CD14-positive monocyte (primary cell): ENCODE results near the gene TRIM74. TPM values are rescaled to one million over a fixed set of nuclear protein-coding genes. Genes with fewer than 3 reads are reported as not detected.
"Not testable (repeated sequence)": the region's sequence is repeated elsewhere in the genome, so short reads cannot be mapped to it uniquely, and the experiment has no call there.

Experiments used
- DNase-seq, 3 donors: peaks; one replicate each; pipeline ENCODE4 v3.0.0-alpha.2; 2011 to 2022
- H2AFZ ChIP-seq: 2 replicates; pipeline ENCODE4 v1.6.0; 2012; ENCODE audit warnings: mild to moderate bottlenecking, low read depth, low read length, inconsistent platforms; ENCODE audit not compliant: insufficient read depth, poor library complexity, severe bottlenecking
- H3K27ac ChIP-seq, 2 donors: 1 replicate in 1 of 2; 2 replicates in 1 of 2; pipeline ENCODE4 v1.5.1; 2012 to 2013; ENCODE audit warnings: low read length in 2 of 2, control low read depth in 1 of 2, inconsistent platforms in 1 of 2, low read depth in 1 of 2, mild to moderate bottlenecking in 1 of 2
- H3K27me3 ChIP-seq, 2 donors: one replicate each; pipeline versions ENCODE4 v1.6.0 to v1.6.1; 2011 to 2013; ENCODE audit warnings: low read length in 2 of 2; ENCODE audit not compliant: control insufficient read depth in 2 of 2, insufficient read depth in 2 of 2
- H3K36me3 ChIP-seq, 2 donors: replicated peaks in 1 of 2; 1 replicate in 1 of 2; 2 replicates in 1 of 2; pipeline versions ENCODE4 v1.5.1 to v1.6.1; 2012 to 2013; ENCODE audit warnings: low read length in 2 of 2, control low read depth in 1 of 2, inconsistent platforms in 1 of 2, mild to moderate bottlenecking in 1 of 2; ENCODE audit not compliant: insufficient read depth in 2 of 2, control insufficient read depth in 1 of 2
- H3K4me1 ChIP-seq, 2 donors: 1 replicate in 1 of 2; 2 replicates in 1 of 2; pipeline versions ENCODE4 v1.5.1 to v1.6.1; 2012 to 2013; ENCODE audit warnings: low read length in 2 of 2, control low read depth in 1 of 2, inconsistent platforms in 1 of 2, mild to moderate bottlenecking in 1 of 2, moderate library complexity in 1 of 2; ENCODE audit not compliant: insufficient read depth in 2 of 2, control insufficient read depth in 1 of 2
- H3K4me2 ChIP-seq: replicated peaks from 2 replicates; pipeline ENCODE3; 2012; ENCODE audit warnings: low read length, moderate library complexity, mild to moderate bottlenecking; ENCODE audit not compliant: poor library complexity, severe bottlenecking; ENCODE audit errors: extremely low read depth
- H3K4me3 ChIP-seq, 3 experiments: fragments of 200-600 bp in 1 of 3; sonication (generic) in 1 of 3; replicated peaks in 1 of 3; 1 replicate in 2 of 3; 2 replicates in 1 of 3; pipeline ENCODE4 v1.5.1; 2011 to 2013; ENCODE audit warnings: low read length in 3 of 3, mild to moderate bottlenecking in 3 of 3, control low read depth in 2 of 3, low read depth in 2 of 3, inconsistent platforms in 1 of 3, moderate library complexity in 1 of 3
- H3K79me2 ChIP-seq: 2 replicates; pipeline ENCODE4 v1.6.0; 2012; ENCODE audit warnings: mild to moderate bottlenecking, control low read depth, inconsistent platforms, low read length, moderate library complexity; ENCODE audit not compliant: insufficient read depth
- H3K9ac ChIP-seq: 2 replicates; pipeline ENCODE4 v1.6.0; 2017; ENCODE audit warnings: low read length, mild to moderate bottlenecking; ENCODE audit not compliant: insufficient read depth, poor library complexity, severe bottlenecking
- H3K9me3 ChIP-seq, 2 donors: replicated peaks in 1 of 2; 1 replicate in 1 of 2; 2 replicates in 1 of 2; pipeline versions ENCODE4 v1.5.1 to v1.6.1; 2012 to 2013; ENCODE audit warnings: low read length in 2 of 2, control low read depth in 1 of 2; ENCODE audit not compliant: control insufficient read depth in 1 of 2, insufficient read depth in 1 of 2
- H4K20me1 ChIP-seq: 2 replicates; pipeline ENCODE4 v1.6.0; 2012; ENCODE audit warnings: mild to moderate bottlenecking, low read length, control low read depth, moderate library complexity; ENCODE audit not compliant: insufficient read depth
- H3K27ac Mint-ChIP-seq, 7 donors: one replicate each; pipeline ENCODE4 v1.8.0; 2020; ENCODE audit warnings: mild to moderate bottlenecking in 7 of 7, mixed read lengths in 7 of 7, moderate library complexity in 6 of 7, inconsistent platforms in 2 of 7
- H3K27me3 Mint-ChIP-seq, 3 donors: one replicate each; pipeline ENCODE4 v1.8.0; 2021 to 2022; ENCODE audit warnings: low read depth in 3 of 3, mild to moderate bottlenecking in 3 of 3, mixed read lengths in 3 of 3, moderate library complexity in 3 of 3, inconsistent platforms in 1 of 3
- H3K36me3 Mint-ChIP-seq, 2 donors: one replicate each; pipeline ENCODE4 v1.8.0; 2020; ENCODE audit warnings: mixed read lengths in 2 of 2, inconsistent platforms in 1 of 2, mild to moderate bottlenecking in 1 of 2
- H3K4me1 Mint-ChIP-seq: one replicate; pipeline ENCODE4 v1.8.0; 2020; ENCODE audit warnings: mild to moderate bottlenecking, mixed read lengths
- H3K4me3 Mint-ChIP-seq, 2 donors: one replicate each; pipeline ENCODE4 v1.8.0; 2020; ENCODE audit warnings: mild to moderate bottlenecking in 2 of 2, mixed read lengths in 2 of 2, moderate library complexity in 1 of 2
- H3K9me3 Mint-ChIP-seq, 7 donors: one replicate each; pipeline ENCODE4 v1.8.0; 2020 to 2022; ENCODE audit warnings: mixed read lengths in 7 of 7, mild to moderate bottlenecking in 6 of 7, moderate library complexity in 6 of 7, inconsistent platforms in 2 of 7
- WGBS: methylation state at CpG from one replicate; pipeline ENCODE4 v1.1.5; 2013; ENCODE audit warnings: missing lambda C conversion rate; ENCODE audit not compliant: insufficient coverage; 5-methylcytosine and 5-hydroxymethylcytosine counted together
- intact Hi-C, 2 donors: fragments of 100-400 bp; cut with micrococcal nuclease; formaldehyde crosslinking; loops; one replicate each; pipeline versions ENCODE4 v1.15.0 to v1.15.1; 2023
- polyA plus RNA-seq, 3 donors: library from polyadenylated mRNA; depleted of rRNA in 1 of 3; unstranded in 2 of 3; stranded (reverse) in 1 of 3; fragments of 300-500 nt in 2 of 3; fragments of >200 nt in 1 of 3; fragmentation: Illumina TruSeq in 2 of 3; gene quantifications; 1 replicate in 2 of 3; 2 replicates in 1 of 3; pipeline ENCODE4 v1.2.3, GENCODE V29; 2012 to 2021

Gene TRIM74
- polyA plus RNA-seq, 3 donors: 0.08 TPM; not detected in 2

DNA sequence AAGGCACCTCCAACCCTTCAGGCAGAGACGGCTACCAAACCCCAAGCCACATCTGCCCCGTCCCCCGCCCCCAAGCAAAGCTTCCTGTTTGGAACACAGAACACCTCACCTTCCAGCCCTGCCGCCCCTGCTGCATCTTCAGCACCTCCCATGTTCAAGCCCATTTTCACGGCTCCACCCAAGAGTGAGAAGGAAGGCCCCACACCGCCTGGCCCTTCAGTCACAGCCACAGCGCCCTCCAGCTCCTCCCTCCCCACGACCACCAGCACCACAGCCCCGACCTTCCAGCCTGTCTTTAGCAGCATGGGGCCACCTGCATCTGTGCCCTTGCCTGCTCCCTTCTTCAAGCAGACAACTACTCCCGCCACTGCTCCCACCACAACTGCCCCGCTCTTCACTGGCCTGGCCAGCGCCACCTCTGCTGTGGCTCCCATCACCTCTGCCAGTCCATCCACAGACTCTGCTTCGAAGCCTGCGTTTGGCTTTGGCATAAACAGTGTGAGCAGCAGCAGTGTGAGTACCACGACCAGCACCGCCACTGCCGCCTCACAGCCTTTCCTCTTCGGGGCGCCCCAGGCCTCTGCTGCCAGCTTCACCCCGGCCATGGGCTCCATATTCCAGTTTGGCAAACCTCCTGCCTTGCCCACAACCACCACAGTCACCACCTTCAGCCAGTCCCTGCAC, 27.1 kb downstream of the TRIM74 start:
- H3K9ac ChIP-seq, H4K20me1 ChIP-seq, DNase-seq, H3K4me3 ChIP-seq, H2AFZ ChIP-seq, H3K4me2 ChIP-seq, H3K9me3 ChIP-seq, H3K9me3 Mint-ChIP-seq, intact Hi-C loops, H3K79me2 ChIP-seq, H3K27ac ChIP-seq, H3K27me3 ChIP-seq, H3K27me3 Mint-ChIP-seq, H3K27ac Mint-ChIP-seq, H3K4me3 Mint-ChIP-seq: not testable (repeated sequence)
- peaks cover 30 to 52% of the 10 kb centered on the region in 2 donors for H3K36me3 Mint-ChIP-seq
- Histone ChIP-seq H3K36me3 (peaks cover 16 to 31% of the 10 kb centered on the region in 2 donors), H3K4me1 (peaks cover 5 to 10% of the 10 kb centered on the region in 2 donors)
- H3K4me1 Mint-ChIP-seq: peaks cover 10% of the 10 kb centered on the region
- no CpG with 5 or more reads among the region's 20 CpGs for WGBS

DNA sequence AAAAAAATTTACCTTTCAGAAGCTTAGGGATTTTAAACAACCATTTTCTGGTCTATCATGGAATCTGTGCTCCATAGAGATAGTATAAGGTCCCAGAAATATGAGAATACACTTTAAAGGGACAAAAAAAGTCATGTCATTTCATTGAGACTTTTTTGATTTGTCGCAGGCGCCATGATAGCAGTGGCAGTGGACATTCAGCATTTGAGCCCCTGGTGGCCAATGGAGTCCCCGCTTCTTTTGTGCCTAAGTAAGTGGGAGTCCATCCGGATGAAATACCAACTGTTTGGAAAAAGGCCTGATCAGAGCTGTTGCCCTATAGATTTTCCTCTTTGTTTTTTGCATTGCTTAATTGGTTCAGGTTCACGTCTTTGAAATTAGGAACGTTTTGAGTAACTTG, 41.0 kb downstream of the TRIM74 start:
- H3K4me3 Mint-ChIP-seq, DNase-seq, H3K4me2 ChIP-seq, H3K27me3 ChIP-seq, H3K27ac ChIP-seq, H3K9ac ChIP-seq, H3K9me3 ChIP-seq, H3K27me3 Mint-ChIP-seq, H4K20me1 ChIP-seq, H2AFZ ChIP-seq, H3K9me3 Mint-ChIP-seq, H3K4me3 ChIP-seq: not testable (repeated sequence)
- peaks cover 14 to 17% of the 10 kb centered on the region in 2 donors for H3K4me1 ChIP-seq
- peaks cover 33% of the 10 kb centered on the region for H3K79me2 ChIP-seq
- H3K4me1 Mint-ChIP-seq: peaks cover 10% of the 10 kb centered on the region
- WGBS: 100% methylated on average over 4 of the region's 6 CpGs
- H3K36me3 Mint-ChIP-seq: peaks cover 52 to 62% of the 10 kb centered on the region in 2 donors
- peak overlapping the region in 1 of 7 donors; percentile 63 for H3K27ac Mint-ChIP-seq
- peaks cover 47 to 57% of the 10 kb centered on the region in 2 donors for H3K36me3 ChIP-seq
- intact Hi-C loops: loop anchor here (5.0 to 10.0 kb wide), 2 partner anchors 101 to 757 kb away; partner anchors contain the start of genes BUD23 (in 1 of the 2), DNAJC30 (in 1 of the 2) and TYW1B (in 1 of the 2)

DNA sequence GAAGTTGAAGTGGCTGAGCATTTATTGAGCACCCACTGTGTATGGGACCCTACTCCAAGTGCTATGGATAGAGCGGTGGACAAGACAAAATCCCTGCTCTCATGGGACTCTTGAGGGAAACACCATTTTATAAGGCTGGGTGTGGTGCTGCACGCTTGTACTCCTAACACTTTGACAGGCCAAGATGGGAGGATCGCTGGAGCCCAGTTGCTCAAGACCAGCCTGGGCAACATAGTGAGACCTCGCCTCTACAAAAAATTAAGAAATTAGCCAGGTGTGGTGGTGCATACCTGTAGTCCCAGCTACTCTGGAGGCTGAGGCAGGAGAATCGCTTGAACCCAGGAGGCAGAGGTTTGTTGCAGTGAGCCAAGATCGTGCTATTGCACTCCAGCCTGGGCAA, 41.5 kb downstream of the TRIM74 start:
- not testable (repeated sequence) for H3K27me3 Mint-ChIP-seq, H2AFZ ChIP-seq, H3K9ac ChIP-seq, H3K4me2 ChIP-seq, DNase-seq, H3K27me3 ChIP-seq, H3K4me3 ChIP-seq, H4K20me1 ChIP-seq, H3K9me3 Mint-ChIP-seq, H3K9me3 ChIP-seq, H3K4me3 Mint-ChIP-seq, H3K27ac Mint-ChIP-seq, H3K27ac ChIP-seq
- Histone ChIP-seq H3K4me1 (peaks cover 14 to 17% of the 10 kb centered on the region in 2 donors), H3K36me3 (peaks cover 47 to 57% of the 10 kb centered on the region in 2 donors), H3K79me2 (peaks cover 35% of the 10 kb centered on the region)
- H3K4me1 Mint-ChIP-seq: peaks cover 12% of the 10 kb centered on the region
- 100% methylated on average over 5 of the region's 6 CpGs for WGBS
- peaks cover 52 to 63% of the 10 kb centered on the region in 2 donors for H3K36me3 Mint-ChIP-seq
- intact Hi-C loops: loop anchor here (5.0 to 10.0 kb wide), 2 partner anchors 100 to 757 kb away; partner anchors contain the start of genes BUD23 (in 1 of the 2), DNAJC30 (in 1 of the 2) and TYW1B (in 1 of the 2)
